Suprapubic skin (tissue), 4 donors: ENCODE data around the gene NTN3. TPM values are rescaled to one million over a fixed set of nuclear protein-coding genes. Genes with fewer than 3 reads are reported as not detected.

Source experiments
- DNase-seq, 2 donors: peaks; one replicate each; pipeline ENCODE4 v3.0.0-alpha.2; 2019; ENCODE audit warnings: low spot score in 2 of 2
- H3K27ac ChIP-seq: fragments of 200-600 bp; sonication (generic); one replicate; pipeline ENCODE4 v1.5.1; 2019
- H3K27me3 ChIP-seq: fragments of 200-600 bp; sonication (generic); one replicate; pipeline ENCODE4 v1.5.1; 2019
- H3K36me3 ChIP-seq: fragments of 200-600 bp; sonication (generic); one replicate; pipeline ENCODE4 v1.5.1; 2019
- H3K4me1 ChIP-seq: fragments of 200-600 bp; sonication (generic); one replicate; pipeline ENCODE4 v1.5.1; 2019
- H3K4me3 ChIP-seq: fragments of 200-600 bp; sonication (generic); one replicate; pipeline ENCODE4 v1.5.1; 2019; ENCODE audit warnings: mild to moderate bottlenecking
- H3K9me3 ChIP-seq: fragments of 200-600 bp; sonication (generic); one replicate; pipeline ENCODE4 v1.5.1; 2019
- EP300 ChIP-seq: sonication (generic); formaldehyde crosslinking; IDR thresholded peaks from one replicate; pipeline ENCODE4 v1.6.1; 2017; ENCODE audit warnings: antibody characterized with exemption
- POLR2A ChIP-seq, 2 donors: fragments of 450-650 bp; IDR thresholded peaks; one replicate each; pipeline ENCODE4 v1.6.1; 2017; ENCODE audit warnings: antibody characterized with exemption in 2 of 2, mild to moderate bottlenecking in 2 of 2, moderate library complexity in 2 of 2
- POLR2AphosphoS5 ChIP-seq, 3 donors: sonication (generic); formaldehyde crosslinking; IDR thresholded peaks; one replicate each; pipeline ENCODE4 v1.6.1; 2017; ENCODE audit warnings: antibody characterized with exemption in 3 of 3
- WGBS: methylation state at CpG from one replicate; pipeline ENCODE4 v1.1.5; 2018; 5-methylcytosine and 5-hydroxymethylcytosine counted together
- total RNA-seq, 4 donors: library from RNA; depleted of rRNA; stranded (reverse); fragments of >200 nt; gene quantifications; one replicate each; pipeline ENCODE4 v1.1.0, GENCODE V29; 2016
- TF ChIP-seq, protein P1 (sequence below), 2 donors: fragments of 200-600 bp in 1 of 2; fragments of 450-650 bp in 1 of 2; sonication (generic) in 1 of 2; IDR thresholded peaks; one replicate each; pipeline ENCODE4 v1.5.1; 2016 to 2019; ENCODE audit warnings: antibody characterized with exemption in 2 of 2, mild to moderate bottlenecking in 1 of 2, moderate library complexity in 1 of 2

NTN3 gene
- total RNA-seq, 4 donors from 2014 or later = not detected

DNA sequence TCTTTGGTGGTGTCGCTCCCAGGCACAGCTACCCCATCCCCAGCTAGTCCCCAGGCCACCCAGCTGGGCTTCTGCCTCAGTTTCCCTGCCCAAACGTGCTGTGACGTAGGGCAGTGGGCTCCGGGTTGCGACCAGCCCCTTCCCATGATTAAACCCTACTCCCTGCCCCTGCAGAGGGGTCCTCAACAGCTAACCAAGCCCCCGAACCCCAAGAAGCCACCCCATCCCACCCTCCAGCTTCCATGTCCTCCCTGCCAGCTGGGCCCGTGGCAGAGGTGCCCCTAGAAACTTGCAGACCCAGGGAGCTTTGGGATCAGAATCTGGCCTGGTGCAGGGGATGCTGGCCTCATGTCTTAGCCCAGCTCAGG, 879 bp upstream of the NTN3 start:
- Histone ChIP-seq H3K9me3 (no peaks in the 10 kb centered on the region), H3K4me1 (peaks cover 68% of the 10 kb centered on the region), H3K4me3 (no peak overlapping the region), H3K27ac (no peak overlapping the region), H3K27me3 (peaks cover 17% of the 10 kb centered on the region), H3K36me3 (no peaks in the 10 kb centered on the region)
- WGBS = 100% methylated on average over 1 of the region's 7 CpGs
- TF ChIP-seq POLR2A (IDR thresholded peaks at IDR 0.05) = no peak
- TF ChIP-seq POLR2AphosphoS5 (IDR thresholded peaks at IDR 0.05) = no peak
- no peak for DNase-seq

DNA sequence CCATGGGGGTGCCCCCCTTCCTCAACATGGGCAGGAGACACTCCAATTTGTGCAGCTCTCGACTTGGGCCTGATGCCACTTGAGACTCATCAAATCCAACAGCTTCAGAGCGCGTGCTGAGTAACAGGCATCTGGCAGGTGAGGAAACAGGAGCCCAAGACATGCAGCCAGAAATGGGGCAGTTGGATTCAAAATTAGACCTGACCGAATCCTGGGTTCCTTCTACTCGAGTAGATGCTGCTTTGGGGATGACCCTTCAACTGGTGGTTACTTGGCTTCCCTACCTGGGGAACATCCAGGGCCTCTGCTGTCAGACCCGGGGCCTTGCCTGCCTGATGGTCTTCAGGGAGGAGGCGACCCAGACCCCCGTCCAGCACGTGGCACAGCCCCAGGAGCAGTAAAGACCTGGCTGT, 488 bp upstream of the NTN3 start:
- Histone ChIP-seq H3K4me1 (peaks cover 72% of the 10 kb centered on the region), H3K36me3 (no peaks in the 10 kb centered on the region), H3K9me3 (no peaks in the 10 kb centered on the region), H3K27ac (no peak overlapping the region), H3K27me3 (peaks cover 21% of the 10 kb centered on the region), H3K4me3 (peak overlapping the region; percentile 35)
- 39% methylated on average over 2 of the region's 9 CpGs for WGBS
- DNase-seq = no peak
- TF ChIP-seq, protein P1, sequence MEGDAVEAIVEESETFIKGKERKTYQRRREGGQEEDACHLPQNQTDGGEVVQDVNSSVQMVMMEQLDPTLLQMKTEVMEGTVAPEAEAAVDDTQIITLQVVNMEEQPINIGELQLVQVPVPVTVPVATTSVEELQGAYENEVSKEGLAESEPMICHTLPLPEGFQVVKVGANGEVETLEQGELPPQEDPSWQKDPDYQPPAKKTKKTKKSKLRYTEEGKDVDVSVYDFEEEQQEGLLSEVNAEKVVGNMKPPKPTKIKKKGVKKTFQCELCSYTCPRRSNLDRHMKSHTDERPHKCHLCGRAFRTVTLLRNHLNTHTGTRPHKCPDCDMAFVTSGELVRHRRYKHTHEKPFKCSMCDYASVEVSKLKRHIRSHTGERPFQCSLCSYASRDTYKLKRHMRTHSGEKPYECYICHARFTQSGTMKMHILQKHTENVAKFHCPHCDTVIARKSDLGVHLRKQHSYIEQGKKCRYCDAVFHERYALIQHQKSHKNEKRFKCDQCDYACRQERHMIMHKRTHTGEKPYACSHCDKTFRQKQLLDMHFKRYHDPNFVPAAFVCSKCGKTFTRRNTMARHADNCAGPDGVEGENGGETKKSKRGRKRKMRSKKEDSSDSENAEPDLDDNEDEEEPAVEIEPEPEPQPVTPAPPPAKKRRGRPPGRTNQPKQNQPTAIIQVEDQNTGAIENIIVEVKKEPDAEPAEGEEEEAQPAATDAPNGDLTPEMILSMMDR (IDR thresholded peaks at IDR 0.05) = no peak
- TF ChIP-seq EP300 = no peak
- no peak for TF ChIP-seq POLR2AphosphoS5 (IDR thresholded peaks at IDR 0.05)
- TF ChIP-seq POLR2A (IDR thresholded peaks at IDR 0.05) = no peak

DNA sequence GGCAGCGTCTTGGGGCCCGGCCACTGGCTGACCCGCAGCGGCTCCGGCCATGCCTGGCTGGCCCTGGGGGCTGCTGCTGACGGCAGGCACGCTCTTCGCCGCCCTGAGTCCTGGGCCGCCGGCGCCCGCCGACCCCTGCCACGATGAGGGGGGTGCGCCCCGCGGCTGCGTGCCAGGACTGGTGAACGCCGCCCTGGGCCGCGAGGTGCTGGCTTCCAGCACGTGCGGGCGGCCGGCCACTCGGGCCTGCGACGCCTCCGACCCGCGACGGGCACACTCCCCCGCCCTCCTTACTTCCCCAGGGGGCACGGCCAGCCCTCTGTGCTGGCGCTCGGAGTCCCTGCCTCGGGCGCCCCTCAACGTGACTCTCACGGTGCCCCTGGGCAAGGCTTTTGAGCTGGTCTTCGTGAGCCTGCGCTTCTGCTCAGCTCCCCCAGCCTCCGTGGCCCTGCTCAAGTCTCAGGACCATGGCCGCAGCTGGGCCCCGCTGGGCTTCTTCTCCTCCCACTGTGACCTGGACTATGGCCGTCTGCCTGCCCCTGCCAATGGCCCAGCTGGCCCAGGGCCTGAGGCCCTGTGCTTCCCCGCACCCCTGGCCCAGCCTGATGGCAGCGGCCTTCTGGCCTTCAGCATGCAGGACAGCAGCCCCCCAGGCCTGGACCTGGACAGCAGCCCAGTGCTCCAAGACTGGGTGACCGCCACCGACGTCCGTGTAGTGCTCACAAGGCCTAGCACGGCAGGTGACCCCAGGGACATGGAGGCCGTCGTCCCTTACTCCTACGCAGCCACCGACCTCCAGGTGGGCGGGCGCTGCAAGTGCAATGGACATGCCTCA, 773 bp downstream of the NTN3 start:
- H3K4me3 ChIP-seq = peak overlapping the region; percentile 35
- TF ChIP-seq POLR2A (IDR thresholded peaks at IDR 0.05) (no peak), POLR2AphosphoS5 (IDR thresholded peaks at IDR 0.05) (no peak), EP300 (no peak)
- H3K9me3 ChIP-seq = no peaks in the 10 kb centered on the region
- no peak for DNase-seq
- 45% methylated on average over 10 of the region's 61 CpGs for WGBS
- peaks cover 26% of the 10 kb centered on the region for H3K27me3 ChIP-seq
- H3K36me3 ChIP-seq = no peaks in the 10 kb centered on the region
- H3K4me1 ChIP-seq = peaks cover 80% of the 10 kb centered on the region
- no peak overlapping the region for H3K27ac ChIP-seq

DNA sequence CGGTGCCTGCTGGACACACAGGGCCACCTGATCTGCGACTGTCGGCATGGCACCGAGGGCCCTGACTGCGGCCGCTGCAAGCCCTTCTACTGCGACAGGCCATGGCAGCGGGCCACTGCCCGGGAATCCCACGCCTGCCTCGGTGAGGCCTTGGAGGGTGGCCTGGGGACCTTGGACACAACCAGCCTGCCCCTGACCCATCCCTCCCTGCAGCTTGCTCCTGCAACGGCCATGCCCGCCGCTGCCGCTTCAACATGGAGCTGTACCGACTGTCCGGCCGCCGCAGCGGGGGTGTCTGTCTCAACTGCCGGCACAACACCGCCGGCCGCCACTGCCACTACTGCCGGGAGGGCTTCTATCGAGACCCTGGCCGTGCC, 1.4 kb downstream of the NTN3 start:
- no peaks in the 10 kb centered on the region for H3K36me3 ChIP-seq
- H3K27me3 ChIP-seq = peaks cover 23% of the 10 kb centered on the region
- H3K9me3 ChIP-seq = no peaks in the 10 kb centered on the region
- no peak overlapping the region for H3K4me3 ChIP-seq
- peaks cover 75% of the 10 kb centered on the region for H3K4me1 ChIP-seq
- DNase-seq = peak in 1 of 2 donors; percentile 68
- WGBS = 92% methylated on average over 22 of the region's 27 CpGs
- H3K27ac ChIP-seq = no peak overlapping the region
- TF ChIP-seq POLR2AphosphoS5 (IDR thresholded peaks at IDR 0.05) (no peak), POLR2A (IDR thresholded peaks at IDR 0.05) (no peak), EP300 (no peak)
- TF ChIP-seq, protein P1 (IDR thresholded peaks at IDR 0.05) = no peak

DNA sequence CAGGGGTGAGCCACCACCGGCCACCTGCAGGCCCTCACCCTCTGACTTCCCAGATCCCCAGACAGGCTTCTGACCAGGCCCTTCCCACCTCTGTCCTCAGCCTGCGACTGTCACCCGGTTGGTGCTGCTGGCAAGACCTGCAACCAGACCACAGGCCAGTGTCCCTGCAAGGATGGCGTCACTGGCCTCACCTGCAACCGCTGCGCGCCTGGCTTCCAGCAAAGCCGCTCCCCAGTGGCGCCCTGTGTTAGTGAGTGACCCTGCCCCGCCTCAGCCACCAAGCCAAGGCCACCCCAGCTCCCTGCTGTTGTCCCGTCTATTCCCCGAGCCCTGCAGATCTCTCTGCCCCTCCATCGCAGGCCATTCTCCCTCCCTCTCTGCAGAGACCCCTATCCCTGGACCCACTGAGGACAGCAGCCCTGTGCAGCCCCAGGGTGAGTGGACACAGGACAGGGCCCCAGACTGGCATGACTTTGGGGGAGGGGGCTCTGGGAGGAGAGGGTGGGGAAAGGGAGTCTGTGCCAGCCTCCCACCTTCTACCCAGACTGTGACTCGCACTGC, 1.9 kb downstream of the NTN3 start:
- no peaks in the 10 kb centered on the region for H3K9me3 ChIP-seq
- peaks cover 23% of the 10 kb centered on the region for H3K27me3 ChIP-seq
- no peaks in the 10 kb centered on the region for H3K36me3 ChIP-seq
- H3K4me3 ChIP-seq = no peak overlapping the region
- H3K4me1 ChIP-seq = peaks cover 70% of the 10 kb centered on the region
- no peak overlapping the region for H3K27ac ChIP-seq
- DNase-seq = no peak
- TF ChIP-seq POLR2A (IDR thresholded peaks at IDR 0.05) = no peak
- TF ChIP-seq EP300 = no peak
- TF ChIP-seq, protein P1 (IDR thresholded peaks at IDR 0.05) = no peak
- TF ChIP-seq POLR2AphosphoS5 (IDR thresholded peaks at IDR 0.05) = no peak
- WGBS = 86% methylated on average over 10 of the region's 14 CpGs

DNA sequence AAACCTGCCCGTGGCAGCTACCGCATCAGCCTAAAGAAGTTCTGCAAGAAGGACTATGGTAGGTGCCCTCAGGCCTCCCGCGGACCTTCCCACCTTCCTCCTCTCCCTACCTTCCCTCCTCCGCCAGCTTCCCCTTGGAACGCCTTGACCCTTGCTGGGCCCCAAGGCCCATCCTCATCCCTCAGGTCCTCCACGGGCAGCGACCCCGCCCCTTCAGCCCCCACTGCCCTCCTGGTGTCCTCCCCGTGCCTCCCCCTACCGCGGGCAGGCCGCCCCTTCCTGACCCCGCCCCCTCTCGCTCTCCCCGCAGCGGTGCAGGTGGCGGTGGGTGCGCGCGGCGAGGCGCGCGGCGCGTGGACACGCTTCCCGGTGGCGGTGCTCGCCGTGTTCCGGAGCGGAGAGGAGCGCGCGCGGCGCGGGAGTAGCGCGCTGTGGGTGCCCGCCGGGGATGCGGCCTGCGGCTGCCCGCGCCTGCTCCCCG, 2.4 kb downstream of the NTN3 start:
- Histone ChIP-seq H3K4me1 (peaks cover 69% of the 10 kb centered on the region), H3K27me3 (peaks cover 23% of the 10 kb centered on the region), H3K27ac (no peak overlapping the region), H3K4me3 (peak overlapping the region; percentile 59), H3K9me3 (no peaks in the 10 kb centered on the region), H3K36me3 (no peaks in the 10 kb centered on the region)
- 22% methylated on average over 12 of the region's 49 CpGs for WGBS
- DNase-seq = no peak
- TF ChIP-seq POLR2A (IDR thresholded peaks at IDR 0.05) (no peak), EP300 (no peak), POLR2AphosphoS5 (IDR thresholded peaks at IDR 0.05) (no peak)
- TF ChIP-seq, protein P1 (IDR thresholded peaks at IDR 0.05) = no peak
